ENCODE results near the gene ARRDC2. TPM values are rescaled to one million over a fixed set of nuclear protein-coding genes. Genes with fewer than 3 reads are reported as not detected.

The ARRDC2 gene
- total and polyA plus RNA-seq, 9 of the 15 experiments (the other 6 are each of a cell fraction or from before 2014, with no cell fraction given) = 1.9 to 27.4 (median 15.2) TPM

DNA sequence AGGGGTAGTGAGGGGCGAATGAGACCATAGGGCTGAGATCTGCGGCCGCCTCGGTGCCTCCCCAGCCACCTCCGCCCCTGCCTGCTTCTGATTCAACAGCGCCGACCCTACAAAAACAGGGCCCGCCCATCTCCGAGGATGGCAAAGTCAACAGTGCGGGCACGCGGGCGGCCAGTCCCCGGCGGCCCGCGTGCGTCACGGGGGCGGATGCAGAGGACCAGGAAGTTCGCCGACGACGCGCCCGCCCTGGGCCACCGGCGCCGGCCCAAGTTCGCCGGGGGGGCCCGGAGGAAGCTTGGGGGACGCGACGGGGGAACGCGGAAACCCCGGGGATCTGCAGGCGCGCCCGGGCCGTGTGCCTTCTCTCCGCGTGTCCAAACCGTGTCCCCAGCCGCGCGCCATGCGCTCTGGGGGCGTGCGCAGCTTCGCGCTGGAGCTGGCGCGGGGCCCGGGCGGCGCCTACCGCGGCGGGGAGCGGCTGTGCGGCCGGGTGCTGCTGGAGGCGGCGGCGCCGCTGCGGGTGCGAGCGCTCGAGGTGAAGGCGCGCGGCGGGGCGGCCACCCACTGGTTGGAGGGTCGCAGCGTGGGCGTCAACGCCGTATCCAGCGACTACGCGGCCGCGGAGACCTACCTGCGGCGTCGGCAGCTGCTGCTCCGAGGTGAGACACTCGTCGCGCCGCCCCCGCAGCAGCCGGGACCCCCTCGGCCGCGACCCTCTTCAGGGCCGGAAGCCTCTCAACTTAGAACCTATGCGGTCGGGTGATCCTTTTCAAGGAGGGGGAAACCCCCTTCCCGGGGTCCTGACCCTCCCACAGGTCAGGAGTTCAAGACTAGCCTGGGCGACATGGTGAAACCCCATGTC, 6.8 kb upstream of the ARRDC2 start (continued):
- TF ChIP-seq CTCFL (IDR thresholded peaks at IDR 0.05; ENCODE audit: borderline replicate concordance, insufficient read depth, low read depth, low read length, poor library complexity, severe bottlenecking) (no peak), DMBX1 (CRISPR knock-in tag; IDR thresholded peaks at IDR 0.05; ENCODE audit: borderline replicate concordance) (peak; percentile 43; the same call in 1 of the 2 replicates), ZNF639 (CRISPR knock-in tag; conservative IDR thresholded peaks at IDR 0.05 in 1 of 2, IDR thresholded peaks at IDR 0.05 in 1 of 2) (peak in 1 of 2 experiments; percentile 90; a peak in 2 of 4 replicates)
- TF ChIP-seq, protein P1, sequence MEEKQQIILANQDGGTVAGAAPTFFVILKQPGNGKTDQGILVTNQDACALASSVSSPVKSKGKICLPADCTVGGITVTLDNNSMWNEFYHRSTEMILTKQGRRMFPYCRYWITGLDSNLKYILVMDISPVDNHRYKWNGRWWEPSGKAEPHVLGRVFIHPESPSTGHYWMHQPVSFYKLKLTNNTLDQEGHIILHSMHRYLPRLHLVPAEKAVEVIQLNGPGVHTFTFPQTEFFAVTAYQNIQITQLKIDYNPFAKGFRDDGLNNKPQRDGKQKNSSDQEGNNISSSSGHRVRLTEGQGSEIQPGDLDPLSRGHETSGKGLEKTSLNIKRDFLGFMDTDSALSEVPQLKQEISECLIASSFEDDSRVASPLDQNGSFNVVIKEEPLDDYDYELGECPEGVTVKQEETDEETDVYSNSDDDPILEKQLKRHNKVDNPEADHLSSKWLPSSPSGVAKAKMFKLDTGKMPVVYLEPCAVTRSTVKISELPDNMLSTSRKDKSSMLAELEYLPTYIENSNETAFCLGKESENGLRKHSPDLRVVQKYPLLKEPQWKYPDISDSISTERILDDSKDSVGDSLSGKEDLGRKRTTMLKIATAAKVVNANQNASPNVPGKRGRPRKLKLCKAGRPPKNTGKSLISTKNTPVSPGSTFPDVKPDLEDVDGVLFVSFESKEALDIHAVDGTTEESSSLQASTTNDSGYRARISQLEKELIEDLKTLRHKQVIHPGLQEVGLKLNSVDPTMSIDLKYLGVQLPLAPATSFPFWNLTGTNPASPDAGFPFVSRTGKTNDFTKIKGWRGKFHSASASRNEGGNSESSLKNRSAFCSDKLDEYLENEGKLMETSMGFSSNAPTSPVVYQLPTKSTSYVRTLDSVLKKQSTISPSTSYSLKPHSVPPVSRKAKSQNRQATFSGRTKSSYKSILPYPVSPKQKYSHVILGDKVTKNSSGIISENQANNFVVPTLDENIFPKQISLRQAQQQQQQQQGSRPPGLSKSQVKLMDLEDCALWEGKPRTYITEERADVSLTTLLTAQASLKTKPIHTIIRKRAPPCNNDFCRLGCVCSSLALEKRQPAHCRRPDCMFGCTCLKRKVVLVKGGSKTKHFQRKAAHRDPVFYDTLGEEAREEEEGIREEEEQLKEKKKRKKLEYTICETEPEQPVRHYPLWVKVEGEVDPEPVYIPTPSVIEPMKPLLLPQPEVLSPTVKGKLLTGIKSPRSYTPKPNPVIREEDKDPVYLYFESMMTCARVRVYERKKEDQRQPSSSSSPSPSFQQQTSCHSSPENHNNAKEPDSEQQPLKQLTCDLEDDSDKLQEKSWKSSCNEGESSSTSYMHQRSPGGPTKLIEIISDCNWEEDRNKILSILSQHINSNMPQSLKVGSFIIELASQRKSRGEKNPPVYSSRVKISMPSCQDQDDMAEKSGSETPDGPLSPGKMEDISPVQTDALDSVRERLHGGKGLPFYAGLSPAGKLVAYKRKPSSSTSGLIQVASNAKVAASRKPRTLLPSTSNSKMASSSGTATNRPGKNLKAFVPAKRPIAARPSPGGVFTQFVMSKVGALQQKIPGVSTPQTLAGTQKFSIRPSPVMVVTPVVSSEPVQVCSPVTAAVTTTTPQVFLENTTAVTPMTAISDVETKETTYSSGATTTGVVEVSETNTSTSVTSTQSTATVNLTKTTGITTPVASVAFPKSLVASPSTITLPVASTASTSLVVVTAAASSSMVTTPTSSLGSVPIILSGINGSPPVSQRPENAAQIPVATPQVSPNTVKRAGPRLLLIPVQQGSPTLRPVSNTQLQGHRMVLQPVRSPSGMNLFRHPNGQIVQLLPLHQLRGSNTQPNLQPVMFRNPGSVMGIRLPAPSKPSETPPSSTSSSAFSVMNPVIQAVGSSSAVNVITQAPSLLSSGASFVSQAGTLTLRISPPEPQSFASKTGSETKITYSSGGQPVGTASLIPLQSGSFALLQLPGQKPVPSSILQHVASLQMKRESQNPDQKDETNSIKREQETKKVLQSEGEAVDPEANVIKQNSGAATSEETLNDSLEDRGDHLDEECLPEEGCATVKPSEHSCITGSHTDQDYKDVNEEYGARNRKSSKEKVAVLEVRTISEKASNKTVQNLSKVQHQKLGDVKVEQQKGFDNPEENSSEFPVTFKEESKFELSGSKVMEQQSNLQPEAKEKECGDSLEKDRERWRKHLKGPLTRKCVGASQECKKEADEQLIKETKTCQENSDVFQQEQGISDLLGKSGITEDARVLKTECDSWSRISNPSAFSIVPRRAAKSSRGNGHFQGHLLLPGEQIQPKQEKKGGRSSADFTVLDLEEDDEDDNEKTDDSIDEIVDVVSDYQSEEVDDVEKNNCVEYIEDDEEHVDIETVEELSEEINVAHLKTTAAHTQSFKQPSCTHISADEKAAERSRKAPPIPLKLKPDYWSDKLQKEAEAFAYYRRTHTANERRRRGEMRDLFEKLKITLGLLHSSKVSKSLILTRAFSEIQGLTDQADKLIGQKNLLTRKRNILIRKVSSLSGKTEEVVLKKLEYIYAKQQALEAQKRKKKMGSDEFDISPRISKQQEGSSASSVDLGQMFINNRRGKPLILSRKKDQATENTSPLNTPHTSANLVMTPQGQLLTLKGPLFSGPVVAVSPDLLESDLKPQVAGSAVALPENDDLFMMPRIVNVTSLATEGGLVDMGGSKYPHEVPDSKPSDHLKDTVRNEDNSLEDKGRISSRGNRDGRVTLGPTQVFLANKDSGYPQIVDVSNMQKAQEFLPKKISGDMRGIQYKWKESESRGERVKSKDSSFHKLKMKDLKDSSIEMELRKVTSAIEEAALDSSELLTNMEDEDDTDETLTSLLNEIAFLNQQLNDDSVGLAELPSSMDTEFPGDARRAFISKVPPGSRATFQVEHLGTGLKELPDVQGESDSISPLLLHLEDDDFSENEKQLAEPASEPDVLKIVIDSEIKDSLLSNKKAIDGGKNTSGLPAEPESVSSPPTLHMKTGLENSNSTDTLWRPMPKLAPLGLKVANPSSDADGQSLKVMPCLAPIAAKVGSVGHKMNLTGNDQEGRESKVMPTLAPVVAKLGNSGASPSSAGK (IDR thresholded peaks at IDR 0.05) = peak; percentile 92
- TF ChIP-seq, protein P2, sequence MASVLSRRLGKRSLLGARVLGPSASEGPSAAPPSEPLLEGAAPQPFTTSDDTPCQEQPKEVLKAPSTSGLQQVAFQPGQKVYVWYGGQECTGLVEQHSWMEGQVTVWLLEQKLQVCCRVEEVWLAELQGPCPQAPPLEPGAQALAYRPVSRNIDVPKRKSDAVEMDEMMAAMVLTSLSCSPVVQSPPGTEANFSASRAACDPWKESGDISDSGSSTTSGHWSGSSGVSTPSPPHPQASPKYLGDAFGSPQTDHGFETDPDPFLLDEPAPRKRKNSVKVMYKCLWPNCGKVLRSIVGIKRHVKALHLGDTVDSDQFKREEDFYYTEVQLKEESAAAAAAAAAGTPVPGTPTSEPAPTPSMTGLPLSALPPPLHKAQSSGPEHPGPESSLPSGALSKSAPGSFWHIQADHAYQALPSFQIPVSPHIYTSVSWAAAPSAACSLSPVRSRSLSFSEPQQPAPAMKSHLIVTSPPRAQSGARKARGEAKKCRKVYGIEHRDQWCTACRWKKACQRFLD (CRISPR knock-in tag; IDR thresholded peaks at IDR 0.05) = peak; percentile 86
